Spleen (tissue), 7 donors: ENCODE data around the gene UFL1.

Experiments used
- POLR2A ChIP-seq, 3 donors: fragments of 450-650 bp; IDR thresholded peaks; one replicate each; pipeline ENCODE4 v1.5.1; 2017; ENCODE audit warnings: antibody characterized with exemption in 3 of 3, mild to moderate bottlenecking in 1 of 3
- POLR2AphosphoS5 ChIP-seq, 3 donors: sonication (generic); formaldehyde crosslinking; IDR thresholded peaks; one replicate each; pipeline ENCODE4 v1.5.1; 2017; ENCODE audit warnings: antibody characterized with exemption in 3 of 3
- TF ChIP-seq, protein P1 (sequence below), 11 experiments: fragments of 200-600 bp in 7 of 11; fragments of 450-650 bp in 4 of 11; sonication (generic) in 4 of 11; IDR thresholded peaks in 8 of 11; conservative IDR thresholded peaks in 3 of 11; 1 replicate in 7 of 11; 2 replicates in 4 of 11; pipeline versions ENCODE4 v1.4.0 to v1.8.0; 2016 to 2021; ENCODE audit warnings: antibody characterized with exemption in 11 of 11, inconsistent platforms in 4 of 11, mild to moderate bottlenecking in 1 of 11
- donor health status: DM: no; HTN: no; CAD: no; lungs with moderate emphysema.
- donor health status: DM: no; HTN: no; CAD: no.
- donor health status: DM: no; HTN: no; CAD: no.

DNA sequence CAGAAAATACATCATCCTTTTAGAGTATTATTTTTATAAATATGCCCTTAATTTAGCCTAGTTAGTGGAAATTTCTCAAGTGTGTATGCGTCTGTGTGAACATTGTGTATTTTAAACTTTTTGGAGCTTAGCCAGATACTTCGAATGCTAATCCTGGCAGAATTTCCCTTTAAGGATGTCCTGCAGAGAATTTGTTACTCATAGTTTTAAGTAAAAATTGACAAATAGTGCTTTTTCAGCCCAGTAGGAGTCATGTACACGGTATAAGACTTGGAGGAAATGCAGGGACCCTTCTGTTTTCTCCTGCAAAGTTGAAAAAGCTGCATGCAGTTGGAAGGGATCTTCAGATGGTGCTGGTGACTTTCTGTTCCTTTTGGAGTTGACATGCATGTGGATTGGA, 41.3 kb downstream of the UFL1 start, which contains the start of gene FHL5:
- TF ChIP-seq, protein P1, sequence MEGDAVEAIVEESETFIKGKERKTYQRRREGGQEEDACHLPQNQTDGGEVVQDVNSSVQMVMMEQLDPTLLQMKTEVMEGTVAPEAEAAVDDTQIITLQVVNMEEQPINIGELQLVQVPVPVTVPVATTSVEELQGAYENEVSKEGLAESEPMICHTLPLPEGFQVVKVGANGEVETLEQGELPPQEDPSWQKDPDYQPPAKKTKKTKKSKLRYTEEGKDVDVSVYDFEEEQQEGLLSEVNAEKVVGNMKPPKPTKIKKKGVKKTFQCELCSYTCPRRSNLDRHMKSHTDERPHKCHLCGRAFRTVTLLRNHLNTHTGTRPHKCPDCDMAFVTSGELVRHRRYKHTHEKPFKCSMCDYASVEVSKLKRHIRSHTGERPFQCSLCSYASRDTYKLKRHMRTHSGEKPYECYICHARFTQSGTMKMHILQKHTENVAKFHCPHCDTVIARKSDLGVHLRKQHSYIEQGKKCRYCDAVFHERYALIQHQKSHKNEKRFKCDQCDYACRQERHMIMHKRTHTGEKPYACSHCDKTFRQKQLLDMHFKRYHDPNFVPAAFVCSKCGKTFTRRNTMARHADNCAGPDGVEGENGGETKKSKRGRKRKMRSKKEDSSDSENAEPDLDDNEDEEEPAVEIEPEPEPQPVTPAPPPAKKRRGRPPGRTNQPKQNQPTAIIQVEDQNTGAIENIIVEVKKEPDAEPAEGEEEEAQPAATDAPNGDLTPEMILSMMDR (IDR thresholded peaks at IDR 0.05 in 8 of 11, conservative IDR thresholded peaks at IDR 0.05 in 3 of 11) = no peak
- TF ChIP-seq POLR2A (IDR thresholded peaks at IDR 0.05) = no peak
- TF ChIP-seq POLR2AphosphoS5 (IDR thresholded peaks at IDR 0.05) = no peak
